ENCODE results near the gene ATP9A.

Gene ATP9A

GRCh38 chr20:51593584-51593983 lies 174.6 kb downstream of the ATP9A start:
- no peak for DNase-seq
- Histone ChIP-seq H3K4me1 (no peaks in the 10 kb centered on the region), H3K4me3 (ENCODE audit: low read depth, low read length) (no peak overlapping the region), H3K27me3 (peaks cover 1% of the 10 kb centered on the region), H3K9me3 (no peaks in the 10 kb centered on the region), H3K36me3 (no peaks in the 10 kb centered on the region)
- TF ChIP-seq, protein P1, sequence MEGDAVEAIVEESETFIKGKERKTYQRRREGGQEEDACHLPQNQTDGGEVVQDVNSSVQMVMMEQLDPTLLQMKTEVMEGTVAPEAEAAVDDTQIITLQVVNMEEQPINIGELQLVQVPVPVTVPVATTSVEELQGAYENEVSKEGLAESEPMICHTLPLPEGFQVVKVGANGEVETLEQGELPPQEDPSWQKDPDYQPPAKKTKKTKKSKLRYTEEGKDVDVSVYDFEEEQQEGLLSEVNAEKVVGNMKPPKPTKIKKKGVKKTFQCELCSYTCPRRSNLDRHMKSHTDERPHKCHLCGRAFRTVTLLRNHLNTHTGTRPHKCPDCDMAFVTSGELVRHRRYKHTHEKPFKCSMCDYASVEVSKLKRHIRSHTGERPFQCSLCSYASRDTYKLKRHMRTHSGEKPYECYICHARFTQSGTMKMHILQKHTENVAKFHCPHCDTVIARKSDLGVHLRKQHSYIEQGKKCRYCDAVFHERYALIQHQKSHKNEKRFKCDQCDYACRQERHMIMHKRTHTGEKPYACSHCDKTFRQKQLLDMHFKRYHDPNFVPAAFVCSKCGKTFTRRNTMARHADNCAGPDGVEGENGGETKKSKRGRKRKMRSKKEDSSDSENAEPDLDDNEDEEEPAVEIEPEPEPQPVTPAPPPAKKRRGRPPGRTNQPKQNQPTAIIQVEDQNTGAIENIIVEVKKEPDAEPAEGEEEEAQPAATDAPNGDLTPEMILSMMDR (IDR thresholded peaks at IDR 0.05; ENCODE audit: low read depth, low read length): no peak

- H3K4me1 ChIP-seq: no peaks in the 10 kb centered on the region
- no peak overlapping the region for H3K4me3 ChIP-seq (ENCODE audit: low read depth, low read length)
- TF ChIP-seq, protein P1 (IDR thresholded peaks at IDR 0.05; ENCODE audit: low read depth, low read length): no peak
- no peaks in the 10 kb centered on the region; the same call in 1 of the 2 replicates for H3K27me3 ChIP-seq
- H3K9me3 ChIP-seq: no peaks in the 10 kb centered on the region
- no peak for DNase-seq
- no peaks in the 10 kb centered on the region for H3K36me3 ChIP-seq
These were observed 175.6 kb downstream of the ATP9A start for GRCh38 chr20:51592564-51592963.

GRCh38 chr20:51591871-51592270 lies 176.3 kb downstream of the ATP9A start:
- Histone ChIP-seq H3K36me3 (no peaks in the 10 kb centered on the region), H3K4me1 (no peaks in the 10 kb centered on the region), H3K4me3 (ENCODE audit: low read depth, low read length) (no peak overlapping the region), H3K9me3 (no peaks in the 10 kb centered on the region), H3K27me3 (no peaks in the 10 kb centered on the region; the same call in 1 of the 2 replicates)
- TF ChIP-seq, protein P1 (IDR thresholded peaks at IDR 0.05; ENCODE audit: low read depth, low read length): no peak
- DNase-seq: no peak

DNA sequence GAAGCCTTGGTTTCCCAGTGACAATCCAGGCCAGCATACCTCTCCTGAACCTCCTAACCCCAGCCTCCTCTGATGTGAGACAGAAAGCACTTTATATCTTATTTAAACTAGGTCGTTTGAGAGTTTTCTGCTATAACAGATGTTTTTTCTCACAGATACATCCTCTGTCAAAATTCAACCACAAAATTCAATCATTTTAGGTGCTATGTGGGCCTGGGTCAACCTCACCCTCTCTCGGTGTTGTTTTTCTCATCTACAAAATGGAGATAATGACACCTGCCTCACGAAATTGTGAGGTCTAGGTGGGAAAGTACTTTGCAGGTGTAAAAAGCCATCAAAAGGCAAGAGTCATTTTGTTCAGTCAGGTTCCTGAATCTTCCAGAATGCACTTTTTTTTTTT lies 179.4 kb downstream of the ATP9A start:
- DNase-seq: no peak
- no peaks in the 10 kb centered on the region; the same call in 1 of the 2 replicates for H3K9me3 ChIP-seq

GRCh38 chr20:51587145-51587544 lies 181.0 kb downstream of the ATP9A start:
- H3K4me3 ChIP-seq (ENCODE audit: low read depth, low read length): no peak overlapping the region

More for the DNA sequence above, 179.4 kb downstream of the ATP9A start:
- Histone ChIP-seq H3K36me3 (no peaks in the 10 kb centered on the region), H3K4me1 (no peaks in the 10 kb centered on the region), H3K4me3 (ENCODE audit: low read depth, low read length) (no peak overlapping the region), H3K27me3 (no peaks in the 10 kb centered on the region)
- TF ChIP-seq, protein P1 (IDR thresholded peaks at IDR 0.05; ENCODE audit: low read depth, low read length): no peak

GRCh38 chr20:51586005-51586440 lies 182.2 kb downstream of the ATP9A start:
- TF ChIP-seq, protein P1 (IDR thresholded peaks at IDR 0.05; ENCODE audit: low read depth, low read length): no peak
- no peak for DNase-seq
- no peak overlapping the region for H3K4me3 ChIP-seq (ENCODE audit: low read depth, low read length)
- no peaks in the 10 kb centered on the region for H3K36me3 ChIP-seq
- no peaks in the 10 kb centered on the region; the same call in 1 of the 2 replicates for H3K9me3 ChIP-seq
- H3K27me3 ChIP-seq: no peaks in the 10 kb centered on the region
- H3K4me1 ChIP-seq: no peaks in the 10 kb centered on the region

More at GRCh38 chr20:51587145-51587544, 181.0 kb downstream of the ATP9A start:
- no peak for DNase-seq
- Histone ChIP-seq H3K4me1 (no peaks in the 10 kb centered on the region), H3K36me3 (no peaks in the 10 kb centered on the region), H3K27me3 (no peaks in the 10 kb centered on the region), H3K9me3 (no peaks in the 10 kb centered on the region; the same call in 1 of the 2 replicates)
- TF ChIP-seq, protein P1 (IDR thresholded peaks at IDR 0.05; ENCODE audit: low read depth, low read length): no peak

Measured in BE2C (cell line).